Adrenal gland (tissue), 5 donors: ENCODE measurements around the gene ARL13B.

Experiments used
- CTCF ChIP-seq, 6 experiments: fragments of 450-650 bp in 4 of 6; fragments of 200-600 bp in 2 of 6; sonication (generic) in 1 of 6; IDR thresholded peaks; 1 replicate in 5 of 6; 2 replicates in 1 of 6; pipeline versions ENCODE4 v1.5.1 to v1.8.0; 2016 to 2021; ENCODE audit warnings: antibody characterized with exemption in 6 of 6, mild to moderate bottlenecking in 2 of 6, moderate library complexity in 1 of 6
- POLR2A ChIP-seq, 2 donors: fragments of 450-650 bp; IDR thresholded peaks; one replicate each; pipeline ENCODE4 v1.6.1; 2017; ENCODE audit warnings: antibody characterized with exemption in 2 of 2, mild to moderate bottlenecking in 2 of 2, moderate library complexity in 1 of 2
- donor health status: DM: no; HTN: no; CAD: no.

- no peak for TF ChIP-seq POLR2A (IDR thresholded peaks at IDR 0.05)
- no peak for TF ChIP-seq CTCF (IDR thresholded peaks at IDR 0.05)
Observed at GRCh38 chr3:93989241-93989640, 9.3 kb downstream of the ARL13B start.
